WTC11 (cell line): ENCODE measurements around the gene TIMP2.

Experiments
- ATF2 ChIP-seq: sonication (generic); formaldehyde crosslinking; IDR thresholded peaks from 2 replicates; pipeline ENCODE4 v1.8.1; 2022; ENCODE audit warnings: low read depth, missing genetic modification reagents, borderline replicate concordance
- CREM ChIP-seq: sonication (generic); formaldehyde crosslinking; IDR thresholded peaks from 2 replicates; pipeline ENCODE4 v1.8.1; 2022; ENCODE audit warnings: mild to moderate bottlenecking, missing genetic modification reagents, moderate library complexity
- FOXP1 ChIP-seq: sonication (generic); formaldehyde crosslinking; IDR thresholded peaks from 2 replicates; pipeline ENCODE4 v1.8.0; 2022; ENCODE audit warnings: missing genetic modification reagents, mild to moderate bottlenecking, moderate library complexity, borderline replicate concordance
- FOXP4 ChIP-seq: sonication (generic); formaldehyde crosslinking; IDR thresholded peaks from 2 replicates; pipeline ENCODE4 v1.8.0; 2022; ENCODE audit warnings: mild to moderate bottlenecking, missing genetic modification reagents

GRCh38 chr17:78923660-78924453 is 1.3 kb downstream of the TIMP2 start:
- TF ChIP-seq FOXP4 = no peak
- no peak for TF ChIP-seq ATF2
- TF ChIP-seq CREM (CRISPR knock-in tag) = no peak
- TF ChIP-seq FOXP1 (CRISPR knock-in tag) = no peak
